Fibroblast of lung (primary cell): ENCODE measurements around the gene USP4. TPM values are rescaled to one million over a fixed set of nuclear protein-coding genes. Genes with fewer than 3 reads are reported as not detected.

Experiments used
- DNase-seq, 2 donors: peaks; one replicate each; pipeline versions ENCODE4 v3.0.0 to v3.0.0-alpha.2; 2010; ENCODE audit warnings: low read depth in 2 of 2
- H2AFZ ChIP-seq: 2 replicates; pipeline ENCODE4 v1.5.1; 2012; ENCODE audit warnings: low read length, control low read depth, inconsistent platforms
- H3K27ac ChIP-seq: 2 replicates; pipeline ENCODE4 v1.5.1; 2011; ENCODE audit warnings: low read length, control low read depth; ENCODE audit not compliant: insufficient read depth
- H3K27me3 ChIP-seq: 2 replicates; pipeline ENCODE4 v1.5.1; 2011; ENCODE audit warnings: mild to moderate bottlenecking, low read length; ENCODE audit not compliant: control insufficient read depth, insufficient read depth
- H3K36me3 ChIP-seq: 2 replicates; pipeline ENCODE4 v1.5.1; 2011; ENCODE audit warnings: low read length; ENCODE audit not compliant: control insufficient read depth, insufficient read depth
- H3K4me1 ChIP-seq: 2 replicates; pipeline ENCODE4 v1.5.1; 2011; ENCODE audit warnings: low read length; ENCODE audit not compliant: control insufficient read depth, insufficient read depth; ENCODE audit errors: extremely low read depth
- H3K4me2 ChIP-seq: 2 replicates; pipeline ENCODE4 v1.5.1; 2011; ENCODE audit warnings: low read length, control low read depth; ENCODE audit not compliant: insufficient read depth; ENCODE audit errors: extremely low read depth
- H3K4me3 ChIP-seq, 4 experiments: fragments of 200-600 bp in 1 of 4; sonication (generic) in 1 of 4; replicated peaks in 1 of 4; 2 replicates each; pipeline ENCODE4 v1.5.1; 2011 to 2016; ENCODE audit warnings: low read length in 4 of 4, low read depth in 3 of 4, mild to moderate bottlenecking in 3 of 4, control low read depth in 2 of 4, inconsistent platforms in 1 of 4, mixed read lengths in 1 of 4; ENCODE audit not compliant: insufficient read depth in 1 of 4; ENCODE audit errors: control extremely low read depth in 1 of 4
- H3K79me2 ChIP-seq: 2 replicates; pipeline ENCODE4 v1.5.1; 2012; ENCODE audit warnings: mild to moderate bottlenecking, low read length, inconsistent platforms; ENCODE audit not compliant: control insufficient read depth, insufficient read depth
- H3K9ac ChIP-seq: 2 replicates; pipeline ENCODE4 v1.5.1; 2011; ENCODE audit warnings: mild to moderate bottlenecking, low read length, control low read depth; ENCODE audit not compliant: insufficient read depth
- H3K9me3 ChIP-seq: 2 replicates; pipeline ENCODE4 v1.5.1; 2012; ENCODE audit warnings: low read depth, low read length; ENCODE audit not compliant: control insufficient read depth, insufficient read depth
- H4K20me1 ChIP-seq: 2 replicates; pipeline ENCODE4 v1.5.1; 2011; ENCODE audit warnings: low read length; ENCODE audit not compliant: control insufficient read depth, insufficient read depth; ENCODE audit errors: extremely low read depth
- CTCF ChIP-seq, 2 donors: IDR thresholded peaks in 1 of 2; conservative IDR thresholded peaks in 1 of 2; 1 replicate in 1 of 2; 2 replicates in 1 of 2; pipeline ENCODE4 v1.5.1; 2011 to 2012; ENCODE audit warnings: low read length in 2 of 2, control low read depth in 1 of 2, inconsistent platforms in 1 of 2, low read depth in 1 of 2, mild to moderate bottlenecking in 1 of 2
- EZH2 ChIP-seq: IDR thresholded peaks from 2 replicates; pipeline ENCODE4 v1.5.1; 2012; ENCODE audit warnings: low read length, control low read depth, mild to moderate bottlenecking; ENCODE audit errors: missing control alignments
- polyA plus RNA-seq, 2 donors: library from polyadenylated mRNA; depleted of rRNA in 1 of 2; stranded (reverse) in 1 of 2; unstranded in 1 of 2; fragments of >200 nt; gene quantifications; 2 replicates each; pipeline ENCODE4 v1.2.1, GENCODE V29; 2011 to 2012; ENCODE audit warnings: missing spikeins in 1 of 2
- total RNA-seq: library from RNA; depleted of rRNA; stranded (reverse); fragments of >200 nt; gene quantifications from 2 replicates; pipeline ENCODE4 v1.2.1, GENCODE V29; 2014

USP4 gene
- total and polyA plus RNA-seq, 2 donors (not counting 1 experiment from before 2014, with no cell fraction given): 28.7 to 47.1 TPM

- Histone ChIP-seq H3K27me3 (no peaks in the 10 kb centered on the region), H3K4me2 (no peak overlapping the region), H3K4me3 (no peak overlapping the region), H3K9me3 (no peaks in the 10 kb centered on the region), H3K9ac (no peak overlapping the region), H4K20me1 (no peaks in the 10 kb centered on the region), H2AFZ (no peak overlapping the region), H3K27ac (no peak overlapping the region), H3K4me1 (no peaks in the 10 kb centered on the region), H3K36me3 (peaks cover 20% of the 10 kb centered on the region), H3K79me2 (no peaks in the 10 kb centered on the region)
- TF ChIP-seq CTCF (conservative IDR thresholded peaks at IDR 0.05 in 1 of 2, IDR thresholded peaks at IDR 0.05 in 1 of 2; ENCODE audit: low read depth in 1 of 2, low read length in 2 of 2): no peak
- no peak for TF ChIP-seq EZH2
- no peak for DNase-seq
These were observed 37.2 kb downstream of the USP4 start for GRCh38 chr3:49302613-49303012.

- Histone ChIP-seq H3K4me3 (no peak overlapping the region), H3K36me3 (peaks cover 23% of the 10 kb centered on the region), H3K9ac (no peak overlapping the region), H3K4me2 (no peak overlapping the region), H4K20me1 (no peaks in the 10 kb centered on the region), H3K9me3 (no peaks in the 10 kb centered on the region), H3K4me1 (peaks cover 3% of the 10 kb centered on the region), H3K79me2 (no peaks in the 10 kb centered on the region), H3K27me3 (no peaks in the 10 kb centered on the region), H3K27ac (no peak overlapping the region), H2AFZ (no peak overlapping the region)
- DNase-seq: no peak
- TF ChIP-seq EZH2: no peak
- no peak for TF ChIP-seq CTCF (conservative IDR thresholded peaks at IDR 0.05 in 1 of 2, IDR thresholded peaks at IDR 0.05 in 1 of 2; ENCODE audit: low read depth in 1 of 2, low read length in 2 of 2)
These were observed 39.3 kb downstream of the USP4 start for GRCh38 chr3:49300595-49300994.

- no peaks in the 10 kb centered on the region for H3K79me2 ChIP-seq
- peaks cover 32% of the 10 kb centered on the region for H3K36me3 ChIP-seq
- no peak overlapping the region for H3K27ac ChIP-seq
- no peaks in the 10 kb centered on the region for H3K9me3 ChIP-seq
- H4K20me1 ChIP-seq: no peaks in the 10 kb centered on the region
- H3K4me1 ChIP-seq: peaks cover 3% of the 10 kb centered on the region
- no peak for DNase-seq
- no peak overlapping the region for H3K9ac ChIP-seq
- no peak overlapping the region for H2AFZ ChIP-seq
- H3K4me3 ChIP-seq: no peak overlapping the region
- no peak overlapping the region for H3K4me2 ChIP-seq
- TF ChIP-seq EZH2 (no peak), CTCF (conservative IDR thresholded peaks at IDR 0.05 in 1 of 2, IDR thresholded peaks at IDR 0.05 in 1 of 2; ENCODE audit: low read depth in 1 of 2, low read length in 2 of 2) (no peak)
- no peaks in the 10 kb centered on the region for H3K27me3 ChIP-seq
These were observed 41.3 kb downstream of the USP4 start for GRCh38 chr3:49298511-49298910.
